HG02759 (cell line): ENCODE measurements around the gene MAGEB6.
"Not testable (repeated sequence)": the region's sequence is repeated elsewhere in the genome, so short reads cannot be mapped to it uniquely, and the experiment has no call there.

Source experiments
- ATAC-seq: cut with Tn5 transposase; IDR thresholded peaks from one replicate; pipeline ENCODE4 v1.9.1; 2021; ENCODE audit warnings: mild to moderate bottlenecking, moderate library complexity; ENCODE audit not compliant: unreplicated experiment

MAGEB6 gene, protein sequence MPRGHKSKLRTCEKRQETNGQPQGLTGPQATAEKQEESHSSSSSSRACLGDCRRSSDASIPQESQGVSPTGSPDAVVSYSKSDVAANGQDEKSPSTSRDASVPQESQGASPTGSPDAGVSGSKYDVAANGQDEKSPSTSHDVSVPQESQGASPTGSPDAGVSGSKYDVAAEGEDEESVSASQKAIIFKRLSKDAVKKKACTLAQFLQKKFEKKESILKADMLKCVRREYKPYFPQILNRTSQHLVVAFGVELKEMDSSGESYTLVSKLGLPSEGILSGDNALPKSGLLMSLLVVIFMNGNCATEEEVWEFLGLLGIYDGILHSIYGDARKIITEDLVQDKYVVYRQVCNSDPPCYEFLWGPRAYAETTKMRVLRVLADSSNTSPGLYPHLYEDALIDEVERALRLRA

DNA sequence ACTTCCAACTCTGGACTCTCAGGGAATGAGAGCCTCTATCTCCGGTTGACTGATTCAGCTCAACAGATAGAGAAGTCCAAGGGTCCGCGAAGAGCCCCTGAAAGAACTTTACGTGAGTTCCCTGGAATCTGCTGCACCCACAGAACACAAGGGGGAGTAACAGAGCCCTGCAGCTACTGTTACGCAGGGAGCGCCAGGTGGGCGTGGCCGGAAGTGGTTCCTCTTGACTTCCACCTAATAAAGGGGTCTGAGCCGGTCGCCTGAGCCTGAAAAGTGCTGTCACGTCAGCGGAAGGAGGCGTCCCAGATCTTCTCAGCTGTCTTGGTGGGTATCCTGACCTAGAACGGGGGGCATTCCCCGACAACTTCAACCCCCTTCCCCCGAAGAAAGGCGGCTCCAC, at the start of gene MAGEB6:
MAGEB6 (plus strand) TSS at position 237 of the 400 bp plus-strand sequence. CDS start 1,407 bp downstream, outside the sequence.
- ATAC-seq, result no peak

DNA sequence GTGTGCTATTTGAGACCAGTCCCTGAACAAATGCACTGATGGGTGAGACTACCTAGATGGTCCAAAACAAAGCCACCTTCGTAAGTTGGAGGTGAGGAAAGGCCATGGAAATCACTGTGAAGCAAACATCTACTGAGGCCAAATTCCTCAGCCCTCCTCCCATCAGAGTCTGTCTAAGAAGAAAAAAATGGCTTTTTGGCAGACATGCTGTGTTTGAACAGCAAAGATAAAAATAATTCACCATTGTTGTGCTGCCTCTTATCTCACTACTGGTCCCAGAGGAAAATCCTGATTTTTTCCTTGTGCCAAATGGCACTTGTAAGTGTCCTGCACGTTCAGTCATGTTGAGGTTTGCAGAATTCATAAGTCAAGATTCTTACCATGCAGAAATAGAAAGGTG, 46.2 kb upstream of the MAGEB6 start:
- ATAC-seq, result no peak

DNA sequence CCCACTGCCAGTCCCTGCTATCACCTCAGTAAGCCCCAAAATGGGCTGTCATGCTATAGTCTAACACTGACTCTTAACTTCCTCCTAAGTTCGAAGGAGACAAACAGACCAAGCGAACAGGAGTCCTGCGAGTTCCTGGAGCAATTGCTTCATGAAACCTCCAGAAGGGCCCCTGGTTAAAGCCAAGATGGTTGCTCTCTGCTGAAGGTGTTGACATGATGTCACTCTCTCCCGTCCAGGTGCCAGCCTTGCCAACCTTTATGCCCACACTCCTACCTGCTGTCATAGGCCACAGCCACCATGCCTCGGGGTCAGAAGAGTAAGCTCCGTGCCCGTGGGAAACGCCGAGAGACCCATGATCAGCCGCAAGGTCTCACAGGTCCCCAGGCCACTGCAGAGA, 31.9 kb upstream of the MAGEB6 start, which contains the start of gene MAGEB6B:
MAGEB6B (plus strand) TSS at position 301 of the 400 bp plus-strand sequence; CDS start at position 301, 0 bp downstream.
- ATAC-seq, result no peak

DNA sequence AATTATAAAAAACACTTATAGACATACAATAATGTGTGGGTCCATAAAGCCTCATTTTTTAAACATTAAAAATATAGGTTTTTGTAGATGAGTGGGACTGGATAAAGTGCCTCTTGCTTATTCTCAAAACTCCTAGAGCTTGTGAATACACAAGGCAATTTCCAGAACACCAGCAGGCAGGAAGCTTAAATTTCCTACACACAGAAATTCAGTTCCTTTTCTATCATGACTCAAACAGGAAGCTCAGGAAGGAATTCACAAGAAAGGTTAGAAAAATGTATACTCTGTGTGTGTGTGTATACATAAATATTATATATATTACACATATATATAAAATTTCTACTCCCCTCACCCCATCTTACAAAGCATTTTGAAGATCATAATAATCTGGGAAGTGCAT, 11.3 kb downstream of the MAGEB6 start:
- ATAC-seq, result no peak

DNA sequence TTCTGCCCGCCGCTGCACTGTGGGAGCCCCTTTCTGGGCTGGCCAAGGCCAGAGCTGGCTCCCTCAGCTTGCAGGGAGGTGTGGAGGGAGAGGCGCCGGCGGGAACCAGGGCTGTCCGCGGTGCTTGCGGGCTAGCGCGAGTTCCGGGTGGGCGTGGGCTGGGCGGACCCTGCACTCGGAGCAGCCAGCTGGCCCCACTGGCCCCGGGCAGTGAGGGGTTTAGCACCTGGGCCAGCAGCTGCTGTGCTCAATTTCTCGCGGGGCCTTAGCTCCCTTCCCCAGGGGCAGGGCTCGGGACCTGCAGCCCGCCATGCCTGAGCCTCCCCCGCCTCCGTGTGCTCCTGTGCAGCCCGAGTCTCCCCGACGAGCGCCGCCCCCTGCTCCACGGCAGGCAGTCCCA, 12.5 kb downstream of the MAGEB6 start:
- not testable (repeated sequence) for ATAC-seq

DNA sequence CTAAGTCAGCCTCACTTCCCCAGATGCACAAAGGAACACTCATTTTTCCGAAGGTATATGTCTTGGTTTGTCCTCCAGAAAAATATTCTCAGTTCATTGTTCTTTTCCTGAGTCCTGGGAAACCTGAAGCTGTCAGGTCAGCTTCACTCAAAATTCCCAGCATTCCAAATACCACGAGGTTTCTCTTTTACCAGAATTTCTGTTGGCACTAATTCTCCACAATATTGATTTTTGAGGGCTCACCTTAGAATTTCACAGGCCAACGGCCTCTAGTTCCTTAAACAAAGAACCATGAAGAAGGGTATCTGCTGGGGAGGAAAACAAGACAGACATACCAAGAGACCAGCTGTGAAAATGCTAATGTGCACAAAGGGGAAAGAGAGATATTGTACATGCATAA, 15.8 kb downstream of the MAGEB6 start:
- no peak for ATAC-seq

DNA sequence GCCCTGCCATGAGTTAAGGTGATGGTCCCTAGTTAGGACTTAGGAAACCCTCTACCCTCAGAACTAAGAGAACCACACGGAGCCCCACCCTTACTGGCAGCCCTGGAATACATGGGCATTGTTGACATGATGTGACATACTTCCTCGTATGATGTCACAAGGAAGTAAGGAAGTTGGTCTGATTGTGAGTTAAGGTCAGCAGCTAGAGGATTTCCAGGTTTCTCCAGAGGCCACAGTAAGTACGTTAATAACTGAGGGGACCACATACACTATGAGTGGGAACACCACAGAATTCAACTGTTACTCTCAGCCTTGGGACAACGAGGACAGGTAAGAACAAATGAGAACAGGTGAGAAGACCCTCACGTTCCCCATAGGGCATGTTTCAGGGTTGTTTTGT, 23.6 kb downstream of the MAGEB6 start, which contains the start of gene MAGEB5:
MAGEB5 (plus strand) TSS at position 301 of the 400 bp plus-strand sequence. CDS start 1,133 bp downstream, outside the sequence.
- no peak for ATAC-seq

DNA sequence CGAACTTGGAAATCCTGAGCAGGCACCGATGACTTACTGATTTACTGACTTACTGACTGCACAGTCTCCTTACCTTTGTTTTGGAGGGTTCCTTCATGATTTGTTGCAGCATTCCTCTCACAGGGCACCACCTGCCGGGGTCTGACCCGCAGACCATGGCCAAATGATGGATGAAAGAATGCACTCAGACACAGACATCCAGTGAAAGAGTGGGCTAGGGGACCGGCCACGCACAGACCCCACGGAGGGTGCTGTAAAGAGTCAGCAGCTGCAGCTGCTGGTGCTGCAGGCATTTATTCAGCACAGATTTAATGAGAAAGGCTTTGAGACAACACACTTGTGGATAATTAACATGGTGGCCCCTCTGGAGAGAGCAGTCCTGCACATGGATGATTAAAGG, 27.1 kb downstream of the MAGEB6 start:
- no peak for ATAC-seq

DNA sequence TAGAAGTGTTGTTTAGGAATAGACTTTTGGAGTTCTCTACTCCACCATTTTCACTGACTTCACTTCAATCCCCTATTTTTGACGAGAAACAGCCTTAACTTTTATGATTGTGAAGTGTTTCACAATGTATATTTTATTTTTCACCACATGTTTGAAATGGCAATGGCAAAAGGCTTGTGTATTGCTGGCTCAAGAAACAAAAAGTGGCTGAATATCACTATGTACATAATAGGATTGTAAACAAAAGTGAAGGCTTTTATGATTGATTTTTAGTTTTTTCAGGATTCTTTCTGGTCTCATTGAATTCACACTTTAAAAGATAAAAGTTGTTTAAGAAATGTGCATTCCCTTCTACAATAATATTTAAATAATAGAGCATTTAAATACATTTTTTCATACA, 41.9 kb downstream of the MAGEB6 start:
- no peak for ATAC-seq
